ENCODE results near the gene ITPR2. TPM values are rescaled to one million over a fixed set of nuclear protein-coding genes. Genes with fewer than 3 reads are reported as not detected.

ITPR2 gene
- total RNA-seq, 1 experiment from 2014 or later = 26.0 TPM

GRCh38 chr12:26451763-26452162 is 381.2 kb downstream of the ITPR2 start:
- Histone ChIP-seq H3K4me3 (no peak overlapping the region), H3K27ac (no peak overlapping the region), H3K9me3 (ENCODE audit: insufficient read depth, low read depth) (no peaks in the 10 kb centered on the region), H4K20me1 (ENCODE audit: insufficient read depth) (no peaks in the 10 kb centered on the region), H3K9me2 (ENCODE audit: insufficient read depth) (no peaks in the 10 kb centered on the region), H3F3A (ENCODE audit: insufficient read depth, low read depth) (no peaks in the 10 kb centered on the region), H3K36me3 (ENCODE audit: low read depth) (no peaks in the 10 kb centered on the region), H3K4me2 (no peak overlapping the region), H2AFZ (no peak overlapping the region), H3K79me2 (ENCODE audit: low read depth) (no peaks in the 10 kb centered on the region), H3K27me3 (ENCODE audit: insufficient read depth, low read depth) (no peaks in the 10 kb centered on the region), H3K4me1 (replicated peaks; ENCODE audit: insufficient read depth) (no peaks in the 10 kb centered on the region)
- TF ChIP-seq EZH2 (IDR thresholded peaks at IDR 0.05; ENCODE audit: low read depth) = no peak
- TF ChIP-seq, protein P1, sequence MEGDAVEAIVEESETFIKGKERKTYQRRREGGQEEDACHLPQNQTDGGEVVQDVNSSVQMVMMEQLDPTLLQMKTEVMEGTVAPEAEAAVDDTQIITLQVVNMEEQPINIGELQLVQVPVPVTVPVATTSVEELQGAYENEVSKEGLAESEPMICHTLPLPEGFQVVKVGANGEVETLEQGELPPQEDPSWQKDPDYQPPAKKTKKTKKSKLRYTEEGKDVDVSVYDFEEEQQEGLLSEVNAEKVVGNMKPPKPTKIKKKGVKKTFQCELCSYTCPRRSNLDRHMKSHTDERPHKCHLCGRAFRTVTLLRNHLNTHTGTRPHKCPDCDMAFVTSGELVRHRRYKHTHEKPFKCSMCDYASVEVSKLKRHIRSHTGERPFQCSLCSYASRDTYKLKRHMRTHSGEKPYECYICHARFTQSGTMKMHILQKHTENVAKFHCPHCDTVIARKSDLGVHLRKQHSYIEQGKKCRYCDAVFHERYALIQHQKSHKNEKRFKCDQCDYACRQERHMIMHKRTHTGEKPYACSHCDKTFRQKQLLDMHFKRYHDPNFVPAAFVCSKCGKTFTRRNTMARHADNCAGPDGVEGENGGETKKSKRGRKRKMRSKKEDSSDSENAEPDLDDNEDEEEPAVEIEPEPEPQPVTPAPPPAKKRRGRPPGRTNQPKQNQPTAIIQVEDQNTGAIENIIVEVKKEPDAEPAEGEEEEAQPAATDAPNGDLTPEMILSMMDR (conservative IDR thresholded peaks at IDR 0.05) = no peak
- BruUV-seq (replicated peaks) = no TSS peak
- intact Hi-C loops (cut with micrococcal nuclease; ENCODE audit: unreplicated experiment) = no loop called here
- CTCF ChIA-PET = no interaction called here
- DNase-seq = no peak
- POLR2A ChIA-PET (ENCODE audit: unreplicated experiment) = no interaction called here

DNA sequence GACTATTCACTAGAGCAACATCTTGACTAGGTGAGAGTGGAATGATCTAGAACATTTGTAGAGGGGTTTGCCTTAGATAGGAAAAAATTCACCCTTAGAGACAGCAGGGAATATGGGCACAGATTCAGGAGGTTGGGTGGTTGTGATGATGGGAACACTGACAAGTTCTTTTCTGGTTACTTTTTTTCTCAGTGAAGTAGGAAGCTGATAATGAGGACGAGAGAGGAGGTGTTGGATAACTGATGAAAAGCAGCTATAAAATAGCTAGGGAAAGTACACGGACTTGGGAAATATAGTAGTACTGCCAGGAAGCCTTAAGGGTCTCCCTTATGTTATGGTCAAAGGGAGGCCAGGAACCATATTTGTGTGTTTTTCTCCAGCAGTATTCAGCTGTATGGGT is 387.1 kb downstream of the ITPR2 start:
- intact Hi-C loops (cut with micrococcal nuclease; ENCODE audit: unreplicated experiment) = no loop called here
- no peaks in the 10 kb centered on the region for H3K36me3 ChIP-seq (ENCODE audit: low read depth)
- H3K79me2 ChIP-seq (ENCODE audit: low read depth) = no peaks in the 10 kb centered on the region
- ChIA-PET POLR2A (ENCODE audit: unreplicated experiment) (interaction anchor here (0.5 kb wide), 1 partner anchor 199 kb away, joined by 7 read pairs; no protein-coding TSS in a partner anchor), CTCF (no interaction called here)
- H3K4me1 ChIP-seq (replicated peaks; ENCODE audit: insufficient read depth) = no peaks in the 10 kb centered on the region
- no peak overlapping the region for H3K4me3 ChIP-seq
- BruUV-seq (replicated peaks) = no TSS peak
- H3F3A ChIP-seq (ENCODE audit: insufficient read depth, low read depth) = no peaks in the 10 kb centered on the region
- H3K27me3 ChIP-seq (ENCODE audit: insufficient read depth, low read depth) = no peaks in the 10 kb centered on the region
- no peak for DNase-seq
- H3K27ac ChIP-seq = no peak overlapping the region
- H4K20me1 ChIP-seq (ENCODE audit: insufficient read depth) = no peaks in the 10 kb centered on the region
- TF ChIP-seq, protein P1 (conservative IDR thresholded peaks at IDR 0.05) = no peak
- no peak for TF ChIP-seq EZH2 (IDR thresholded peaks at IDR 0.05; ENCODE audit: low read depth)
- H3K9me2 ChIP-seq (ENCODE audit: insufficient read depth) = no peaks in the 10 kb centered on the region
- H2AFZ ChIP-seq = no peak overlapping the region
- no peaks in the 10 kb centered on the region for H3K9me3 ChIP-seq (ENCODE audit: insufficient read depth, low read depth)
- H3K4me2 ChIP-seq = no peak overlapping the region

GRCh38 chr12:26443309-26443708 is 389.7 kb downstream of the ITPR2 start:
- H3K27ac ChIP-seq = no peak overlapping the region
- DNase-seq = no peak
- TF ChIP-seq, protein P1 (conservative IDR thresholded peaks at IDR 0.05) = no peak
- no peak for TF ChIP-seq EZH2 (IDR thresholded peaks at IDR 0.05; ENCODE audit: low read depth)
- H3K4me1 ChIP-seq (replicated peaks; ENCODE audit: insufficient read depth) = no peaks in the 10 kb centered on the region
- H3K4me3 ChIP-seq = no peak overlapping the region
- H2AFZ ChIP-seq = no peak overlapping the region
- no peak overlapping the region for H3K4me2 ChIP-seq
- H3F3A ChIP-seq (ENCODE audit: insufficient read depth, low read depth) = no peaks in the 10 kb centered on the region
- no peaks in the 10 kb centered on the region for H4K20me1 ChIP-seq (ENCODE audit: insufficient read depth)
- no peaks in the 10 kb centered on the region for H3K9me3 ChIP-seq (ENCODE audit: insufficient read depth, low read depth)
- no peaks in the 10 kb centered on the region for H3K27me3 ChIP-seq (ENCODE audit: insufficient read depth, low read depth)
- intact Hi-C loops (cut with micrococcal nuclease; ENCODE audit: unreplicated experiment) = no loop called here
- CTCF ChIA-PET = no interaction called here
- H3K9me2 ChIP-seq (ENCODE audit: insufficient read depth) = no peaks in the 10 kb centered on the region
- BruUV-seq (replicated peaks) = no TSS peak
- H3K36me3 ChIP-seq (ENCODE audit: low read depth) = no peaks in the 10 kb centered on the region
- POLR2A ChIA-PET (ENCODE audit: unreplicated experiment) = no interaction called here
- H3K79me2 ChIP-seq (ENCODE audit: low read depth) = no peaks in the 10 kb centered on the region

Data from PC-9 (cell line).